GM18498 (cell line): ENCODE data around the gene FBXO24.

Experiments
- ATAC-seq: cut with Tn5 transposase; IDR thresholded peaks from one replicate; pipeline ENCODE4 v1.9.1; 2021; ENCODE audit warnings: mild to moderate bottlenecking, moderate library complexity; ENCODE audit not compliant: unreplicated experiment

FBXO24 gene

GRCh38 chr7:100590077-100590737 lies 4.1 kb downstream of the FBXO24 start:
- no peak for ATAC-seq

- ATAC-seq = no peak
These were observed 5.5 kb downstream of the FBXO24 start for GRCh38 chr7:100591596-100591995.

GRCh38 chr7:100595188-100595587 lies 9.1 kb downstream of the FBXO24 start:
- no peak for ATAC-seq

GRCh38 chr7:100598425-100598824 lies 12.3 kb downstream of the FBXO24 start:
- no peak for ATAC-seq

- no peak for ATAC-seq
These were observed 14.0 kb downstream of the FBXO24 start for GRCh38 chr7:100599911-100600729.

GRCh38 chr7:100600730-100601038 lies 14.6 kb downstream of the FBXO24 start:
- ATAC-seq = no peak

GRCh38 chr7:100602889-100603725 lies 17.0 kb downstream of the FBXO24 start:
- ATAC-seq = no peak

GRCh38 chr7:100603726-100604027 lies 17.5 kb downstream of the FBXO24 start:
- ATAC-seq = no peak

- ATAC-seq = peak; percentile 63
These were observed 18.2 kb downstream of the FBXO24 start for GRCh38 chr7:100604028-100604975.

GRCh38 chr7:100604976-100605911 lies 19.1 kb downstream of the FBXO24 start:
- ATAC-seq = no peak

- ATAC-seq = no peak
These were observed 20.2 kb downstream of the FBXO24 start for GRCh38 chr7:100606313-100606712.

- no peak for ATAC-seq
These were observed 21.0 kb downstream of the FBXO24 start for GRCh38 chr7:100607111-100607510.

- no peak for ATAC-seq
These were observed 23.8 kb downstream of the FBXO24 start for GRCh38 chr7:100609958-100610357.

- ATAC-seq = peak; percentile 94
These were observed 26.0 kb downstream of the FBXO24 start, which contains the start of gene MOSPD3 for GRCh38 chr7:100611983-100612729. Gene MOSPD3 (plus strand): TSS chr7:100612540. CDS start chr7:100612792, 252 bp downstream.

GRCh38 chr7:100612730-100613390 lies 26.7 kb downstream of the FBXO24 start:
- no peak for ATAC-seq

- ATAC-seq = no peak
These were observed 27.5 kb downstream of the FBXO24 start for GRCh38 chr7:100613412-100614175.

GRCh38 chr7:100614308-100614861 lies 28.3 kb downstream of the FBXO24 start:
- no peak for ATAC-seq
